ENCODE measurements around the gene RGPD4.

Gene RGPD4

GRCh38 chr2:107927034-107927534 is 100.4 kb downstream of the RGPD4 start:
- no peak for DNase-seq (ENCODE audit: low spot score)
- in situ Hi-C loops (cut with MboI; ENCODE audit: low pct_unique_long_range_greater_than_20kb, low sequenced_read_pairs, unreplicated experiment), result no loop called here
- TF ChIP-seq, protein P1, sequence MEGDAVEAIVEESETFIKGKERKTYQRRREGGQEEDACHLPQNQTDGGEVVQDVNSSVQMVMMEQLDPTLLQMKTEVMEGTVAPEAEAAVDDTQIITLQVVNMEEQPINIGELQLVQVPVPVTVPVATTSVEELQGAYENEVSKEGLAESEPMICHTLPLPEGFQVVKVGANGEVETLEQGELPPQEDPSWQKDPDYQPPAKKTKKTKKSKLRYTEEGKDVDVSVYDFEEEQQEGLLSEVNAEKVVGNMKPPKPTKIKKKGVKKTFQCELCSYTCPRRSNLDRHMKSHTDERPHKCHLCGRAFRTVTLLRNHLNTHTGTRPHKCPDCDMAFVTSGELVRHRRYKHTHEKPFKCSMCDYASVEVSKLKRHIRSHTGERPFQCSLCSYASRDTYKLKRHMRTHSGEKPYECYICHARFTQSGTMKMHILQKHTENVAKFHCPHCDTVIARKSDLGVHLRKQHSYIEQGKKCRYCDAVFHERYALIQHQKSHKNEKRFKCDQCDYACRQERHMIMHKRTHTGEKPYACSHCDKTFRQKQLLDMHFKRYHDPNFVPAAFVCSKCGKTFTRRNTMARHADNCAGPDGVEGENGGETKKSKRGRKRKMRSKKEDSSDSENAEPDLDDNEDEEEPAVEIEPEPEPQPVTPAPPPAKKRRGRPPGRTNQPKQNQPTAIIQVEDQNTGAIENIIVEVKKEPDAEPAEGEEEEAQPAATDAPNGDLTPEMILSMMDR (IDR thresholded peaks at IDR 0.05; ENCODE audit: extremely low read depth, insufficient read depth, missing control alignments), result no peak

- in situ Hi-C loops (cut with MboI; ENCODE audit: low pct_unique_long_range_greater_than_20kb, low sequenced_read_pairs, unreplicated experiment), result no loop called here
- no peak for DNase-seq (ENCODE audit: low spot score)
- TF ChIP-seq, protein P1 (IDR thresholded peaks at IDR 0.05; ENCODE audit: extremely low read depth, insufficient read depth, missing control alignments), result no peak
Observed at GRCh38 chr2:107931412-107931811, 104.7 kb downstream of the RGPD4 start.

- no peak for DNase-seq (ENCODE audit: low spot score)
- TF ChIP-seq, protein P1 (IDR thresholded peaks at IDR 0.05; ENCODE audit: extremely low read depth, insufficient read depth, missing control alignments), result no peak
- in situ Hi-C loops (cut with MboI; ENCODE audit: low pct_unique_long_range_greater_than_20kb, low sequenced_read_pairs, unreplicated experiment), result no loop called here
Observed at GRCh38 chr2:107932488-107932887, 105.8 kb downstream of the RGPD4 start.

GRCh38 chr2:107932979-107933378 is 106.3 kb downstream of the RGPD4 start:
- TF ChIP-seq, protein P1 (IDR thresholded peaks at IDR 0.05; ENCODE audit: extremely low read depth, insufficient read depth, missing control alignments), result peak; percentile 48
- DNase-seq (ENCODE audit: low spot score), result no peak
- in situ Hi-C loops (cut with MboI; ENCODE audit: low pct_unique_long_range_greater_than_20kb, low sequenced_read_pairs, unreplicated experiment), result no loop called here

GRCh38 chr2:107936433-107937359 is 110.0 kb downstream of the RGPD4 start:
- TF ChIP-seq, protein P1 (IDR thresholded peaks at IDR 0.05; ENCODE audit: extremely low read depth, insufficient read depth, missing control alignments), result peak; percentile 56
- in situ Hi-C loops (cut with MboI; ENCODE audit: low pct_unique_long_range_greater_than_20kb, low sequenced_read_pairs, unreplicated experiment), result no loop called here
- DNase-seq (ENCODE audit: low spot score), result no peak
